Measurements from ENCODE around the gene PRPSAP2.
"Not testable (repeated sequence)": the region's sequence is repeated elsewhere in the genome, so short reads cannot be mapped to it uniquely, and the experiment has no call there.

Gene PRPSAP2

DNA sequence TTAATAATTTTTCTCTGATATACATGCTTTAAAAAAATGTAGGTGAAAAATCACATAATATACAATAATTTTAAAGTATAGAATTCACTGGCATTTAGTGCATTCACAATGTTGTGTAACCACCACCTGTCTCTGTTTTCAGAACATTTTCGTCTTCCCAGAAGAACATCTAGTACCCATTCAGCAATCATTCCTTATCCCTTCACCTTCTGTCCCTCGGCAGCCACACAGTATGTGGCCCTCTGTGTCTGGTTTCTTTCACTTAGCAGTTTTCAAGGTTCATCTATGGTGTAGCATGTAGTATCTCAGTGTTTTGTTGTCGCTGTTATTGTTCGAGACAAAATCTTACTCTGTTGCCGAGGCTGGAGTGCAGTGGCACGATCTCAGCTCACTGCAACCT is 33.6 kb downstream of the PRPSAP2 start:
- no peak for DNase-seq

DNA sequence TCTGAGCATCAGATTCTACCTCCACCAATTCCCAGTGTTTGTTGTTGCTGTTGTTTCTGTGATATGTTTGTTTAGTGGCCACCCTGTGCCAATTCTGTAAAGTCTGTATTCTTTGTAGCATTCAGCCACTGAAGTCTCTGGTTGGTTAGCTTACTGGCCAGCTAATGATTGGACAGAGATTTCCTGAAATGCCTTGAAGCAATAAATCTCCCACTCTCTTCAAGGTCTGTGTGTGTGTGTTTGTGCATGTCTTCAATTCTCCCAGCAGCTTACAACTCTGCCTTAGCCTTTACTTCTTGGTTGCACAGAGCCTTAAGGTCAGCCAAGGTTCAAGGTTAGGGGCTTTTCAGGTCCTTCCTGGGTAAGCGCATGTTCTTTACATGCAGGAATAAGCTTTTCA is 38.2 kb downstream of the PRPSAP2 start:
- DNase-seq: no peak

DNA sequence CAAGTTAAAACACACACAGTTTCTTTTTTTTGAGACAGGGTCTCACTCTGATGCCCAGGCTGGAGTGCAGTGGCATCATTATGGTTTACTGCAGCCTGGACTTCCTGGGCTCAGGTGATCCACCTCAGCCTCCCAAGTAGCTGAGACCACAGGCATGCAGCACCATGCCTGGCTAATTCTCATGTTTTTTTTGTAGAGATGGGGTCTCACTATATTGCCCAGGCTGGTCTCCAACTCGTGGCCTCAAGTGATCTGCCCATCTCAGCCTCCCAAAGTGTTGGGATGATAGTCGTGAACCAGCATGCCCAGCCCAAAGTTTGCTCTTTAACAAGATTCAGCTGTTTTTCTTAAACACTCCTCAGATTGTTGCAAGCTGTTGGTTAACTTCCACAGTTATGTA is 39.0 kb downstream of the PRPSAP2 start:
- no peak for DNase-seq

DNA sequence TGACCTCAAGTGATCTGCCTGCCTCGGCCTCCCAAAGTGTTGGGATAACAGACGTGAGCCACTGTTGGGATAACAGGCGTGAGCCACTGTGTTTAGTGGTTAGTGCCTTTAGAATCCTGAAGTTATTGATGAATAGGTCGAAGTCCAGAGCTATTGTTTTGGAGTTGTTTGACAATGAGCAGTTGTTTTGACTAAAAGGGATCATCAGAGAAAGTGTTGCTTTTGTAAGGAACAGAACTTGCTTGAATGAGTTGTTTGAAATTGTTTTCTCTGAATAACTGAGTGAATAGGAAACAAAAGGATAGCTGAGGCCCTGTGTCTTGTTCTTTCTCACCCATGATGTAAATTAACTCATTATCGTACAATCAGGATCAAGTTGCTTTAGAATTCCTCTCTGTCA is 46.6 kb downstream of the PRPSAP2 start:
- DNase-seq: no peak

DNA sequence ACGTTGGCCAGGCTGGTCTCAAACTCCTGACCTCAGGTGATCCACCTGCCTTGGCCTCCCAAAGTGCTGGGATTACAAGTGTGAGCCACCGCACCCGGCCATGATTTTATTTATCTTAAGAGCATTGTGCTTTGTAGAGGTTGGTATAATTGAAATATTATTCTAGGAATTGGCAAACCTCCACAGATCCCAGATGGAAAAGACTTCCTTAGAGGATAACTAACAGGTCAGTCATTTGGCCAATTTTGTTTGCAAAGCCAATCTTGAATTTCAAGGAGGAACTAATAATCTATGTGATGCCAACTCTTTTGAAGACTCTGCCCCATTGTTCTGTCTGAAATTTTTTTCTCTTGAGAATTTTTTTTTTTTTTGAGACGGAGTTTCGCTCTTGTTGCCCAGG is 47.3 kb downstream of the PRPSAP2 start:
- DNase-seq: no peak

GRCh38 chr17:18910326-18910725 is 52.4 kb downstream of the PRPSAP2 start:
- DNase-seq: no peak

GRCh38 chr17:18910881-18911280 is 53.0 kb downstream of the PRPSAP2 start:
- no peak for DNase-seq

DNA sequence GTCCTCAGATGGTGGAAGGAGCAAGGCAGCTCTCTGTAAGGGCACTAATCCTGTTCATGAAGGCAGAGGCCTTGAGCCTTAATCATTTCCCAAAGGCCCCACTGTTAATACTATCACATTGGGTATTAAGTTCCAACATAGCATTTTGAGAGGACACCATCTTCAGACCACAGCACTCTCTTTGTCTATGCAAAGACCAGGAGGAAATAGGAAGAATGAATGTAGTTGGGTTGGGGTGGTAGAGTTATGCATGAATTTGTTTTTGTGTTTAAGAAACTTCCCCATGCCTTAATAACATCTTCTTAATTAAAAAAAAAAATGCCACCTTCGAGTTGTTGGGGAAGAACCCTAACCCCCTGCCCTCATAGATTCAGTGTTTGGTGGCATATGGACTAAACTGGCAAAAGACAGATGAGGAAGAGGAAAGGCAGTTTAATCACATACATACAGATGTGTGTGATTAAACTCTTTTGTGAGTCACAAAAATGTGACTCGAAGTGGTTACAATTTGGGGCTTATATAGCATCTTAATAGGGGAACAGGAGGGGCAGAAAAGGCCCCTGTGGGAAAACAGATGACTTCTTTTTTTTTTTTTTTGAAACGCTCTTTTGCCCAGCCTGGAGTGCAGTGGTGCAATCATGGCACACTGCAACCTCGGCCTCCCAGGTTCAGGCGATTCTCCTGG is 59.0 kb downstream of the PRPSAP2 start:
- DNase-seq: no peak

GRCh38 chr17:18917506-18918032 is 59.6 kb downstream of the PRPSAP2 start:
- DNase-seq: no peak

- DNase-seq: no peak
Observed at GRCh38 chr17:18919963-18920362, 62.0 kb downstream of the PRPSAP2 start.

- DNase-seq: no peak
Observed at GRCh38 chr17:18920911-18921441, 63.0 kb downstream of the PRPSAP2 start.

GRCh38 chr17:18921485-18921884 is 63.6 kb downstream of the PRPSAP2 start:
- DNase-seq: no peak

DNA sequence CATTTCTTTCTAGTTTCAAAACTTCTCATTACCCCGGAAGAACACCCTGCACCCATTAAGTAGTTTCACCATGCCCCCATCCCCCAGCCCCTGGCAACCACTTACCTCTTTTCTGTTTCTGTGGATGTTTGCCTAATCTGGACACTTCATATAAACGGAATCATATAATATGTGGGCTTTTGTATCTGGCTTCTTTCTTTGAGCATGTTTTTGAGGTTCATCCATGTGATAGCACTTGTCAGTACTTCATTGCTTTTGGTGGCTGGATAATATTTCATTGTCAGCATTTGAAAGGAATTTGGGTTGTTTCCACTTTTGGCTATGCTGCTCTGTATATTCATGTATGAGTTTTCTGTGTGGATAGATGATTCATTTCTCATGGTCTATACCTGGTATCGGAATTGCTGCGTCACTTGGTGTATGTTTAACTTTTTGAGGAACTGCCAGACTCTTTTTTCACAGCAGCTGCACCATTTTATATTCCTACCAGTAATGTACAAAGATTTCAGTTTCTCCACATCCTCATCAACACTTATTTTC is 64.1 kb downstream of the PRPSAP2 start:
- peak; percentile 10 for DNase-seq

- not testable (repeated sequence) for DNase-seq
Observed at GRCh38 chr17:18922596-18922995, 64.7 kb downstream of the PRPSAP2 start.

GRCh38 chr17:18925187-18925586 is 67.3 kb downstream of the PRPSAP2 start:
- DNase-seq: no peak

- DNase-seq: no peak
Observed at GRCh38 chr17:18928628-18929125, 70.7 kb downstream of the PRPSAP2 start.

GRCh38 chr17:18932360-18933055 is 74.6 kb downstream of the PRPSAP2 start:
- no peak for DNase-seq

DNA sequence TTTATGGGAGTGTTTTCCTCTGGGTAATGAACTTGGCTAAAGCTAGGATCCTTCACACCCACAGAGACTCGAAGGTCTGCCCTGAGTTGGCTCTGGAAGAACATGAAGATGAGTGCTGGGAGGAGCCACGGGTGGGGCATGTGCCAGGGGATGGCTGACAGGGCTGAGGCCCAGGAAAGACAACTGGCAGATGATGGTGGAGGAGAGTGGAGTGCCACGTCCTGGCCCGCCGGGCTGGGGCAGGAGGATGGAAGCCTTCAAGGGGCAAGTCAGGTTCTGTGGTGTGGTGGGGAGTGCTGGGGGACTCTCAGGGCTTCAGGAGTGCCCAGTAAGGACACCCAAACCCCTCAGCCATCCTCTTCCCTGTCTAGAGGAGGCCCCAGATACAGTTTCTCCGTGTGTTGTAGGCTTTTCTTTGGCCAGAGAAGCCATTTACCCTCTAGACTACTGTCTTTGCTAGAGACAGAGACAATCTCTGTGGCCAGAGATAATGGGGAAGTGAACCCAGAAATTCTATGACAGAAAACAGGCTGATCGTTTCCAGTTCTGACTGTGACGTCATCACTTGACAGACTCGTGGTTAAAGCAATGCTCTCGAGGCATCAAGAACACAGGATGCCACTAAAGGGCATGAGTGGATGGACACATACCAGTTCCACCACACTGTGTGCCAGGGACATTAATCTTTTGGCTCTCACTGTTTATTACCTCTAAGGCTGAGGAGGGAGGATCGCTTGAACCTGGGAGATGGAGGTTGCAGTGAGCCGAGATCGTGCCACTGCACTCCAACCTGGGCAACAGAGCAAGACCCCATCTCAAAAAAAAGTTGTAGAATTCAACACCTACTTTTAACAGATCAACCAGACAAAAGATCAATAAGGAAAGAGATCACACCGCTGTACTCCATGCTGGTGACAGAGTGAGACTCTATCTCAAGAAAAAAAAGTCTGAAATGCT is 75.4 kb downstream of the PRPSAP2 start:
- DNase-seq: no peak

DNA sequence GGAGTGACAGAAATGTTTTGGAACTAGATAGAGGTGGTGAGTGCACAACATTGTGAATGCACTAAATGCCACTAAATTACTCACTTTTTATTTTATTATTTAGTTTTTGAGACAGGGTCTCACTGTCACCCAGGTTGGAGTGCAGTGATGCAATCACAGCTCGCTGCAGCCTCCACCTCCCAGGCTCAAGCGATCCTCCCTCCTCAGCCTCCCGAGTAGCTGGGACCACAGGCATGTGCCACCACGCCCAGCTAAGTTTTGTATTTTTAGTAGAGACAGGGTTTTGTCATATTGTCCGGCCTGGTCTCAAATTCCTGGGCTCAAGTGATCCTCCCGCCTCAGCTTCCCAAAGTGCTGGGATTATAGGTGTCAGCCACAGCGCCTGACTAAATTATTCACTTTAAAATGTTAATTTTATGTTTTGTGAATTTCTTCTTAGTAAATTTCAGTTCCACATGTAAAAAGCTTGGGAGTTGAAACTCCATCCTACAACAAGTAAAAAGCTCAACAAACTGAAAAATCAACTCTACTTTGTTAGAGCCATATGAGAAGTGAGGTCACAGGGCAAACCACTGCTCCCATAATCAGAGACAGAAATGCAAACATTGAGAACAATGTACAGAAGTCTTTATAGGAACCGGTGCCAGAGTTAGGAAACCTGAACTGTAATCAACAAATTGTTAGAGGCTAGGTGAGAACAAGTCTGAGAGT is 80.2 kb downstream of the PRPSAP2 start:
- no peak for DNase-seq

DNA sequence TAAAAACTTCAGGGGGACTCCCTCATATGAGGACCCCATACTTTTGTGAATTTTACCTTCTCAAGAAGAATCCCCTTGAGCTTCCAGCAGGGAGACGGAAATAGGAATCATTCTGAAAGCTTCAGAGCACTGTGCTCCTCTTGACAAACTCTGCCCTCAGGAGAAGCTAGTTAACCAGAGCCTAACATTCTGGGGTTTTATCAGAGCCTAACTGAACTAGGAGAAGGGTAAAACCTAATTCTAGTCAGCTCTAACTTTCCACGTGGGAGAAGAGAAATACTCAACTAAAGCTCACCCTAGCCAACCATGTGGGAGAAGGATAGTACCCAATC is 80.7 kb downstream of the PRPSAP2 start:
- DNase-seq: no peak

- no peak for DNase-seq
Observed at GRCh38 chr17:18944646-18945045, 86.7 kb downstream of the PRPSAP2 start.

- no peak for DNase-seq
Observed at GRCh38 chr17:18946536-18946935, 88.6 kb downstream of the PRPSAP2 start.

Data from stimulated activated CD4-positive, alpha-beta T cell treated with anti-CD3 and anti-CD28 coated beads, Interleukin-4, amount 100 ng/mL, for 24 hours (primary cell).